Left renal pelvis (tissue), 4 donors: Measurements from ENCODE around the gene ERICH3. TPM values are rescaled to one million over a fixed set of nuclear protein-coding genes. Genes with fewer than 3 reads are reported as not detected.

ENCODE experiments used
- DNase-seq, 4 donors: peaks; one replicate each; pipeline ENCODE4 v3.0.0-alpha.2; 2013; ENCODE audit warnings: low read depth in 4 of 4, low spot score in 3 of 4
- polyA plus RNA-seq, 4 donors: library from polyadenylated mRNA; unstranded; fragments of 120-200 nt; gene quantifications; one replicate each; pipeline ENCODE4 v1.2.1, GENCODE V29; 2013; ENCODE audit not compliant: insufficient read length in 4 of 4

ERICH3 gene
- polyA plus RNA-seq, 4 donors = 0.52 to 0.76 (median 0.65) TPM

DNA sequence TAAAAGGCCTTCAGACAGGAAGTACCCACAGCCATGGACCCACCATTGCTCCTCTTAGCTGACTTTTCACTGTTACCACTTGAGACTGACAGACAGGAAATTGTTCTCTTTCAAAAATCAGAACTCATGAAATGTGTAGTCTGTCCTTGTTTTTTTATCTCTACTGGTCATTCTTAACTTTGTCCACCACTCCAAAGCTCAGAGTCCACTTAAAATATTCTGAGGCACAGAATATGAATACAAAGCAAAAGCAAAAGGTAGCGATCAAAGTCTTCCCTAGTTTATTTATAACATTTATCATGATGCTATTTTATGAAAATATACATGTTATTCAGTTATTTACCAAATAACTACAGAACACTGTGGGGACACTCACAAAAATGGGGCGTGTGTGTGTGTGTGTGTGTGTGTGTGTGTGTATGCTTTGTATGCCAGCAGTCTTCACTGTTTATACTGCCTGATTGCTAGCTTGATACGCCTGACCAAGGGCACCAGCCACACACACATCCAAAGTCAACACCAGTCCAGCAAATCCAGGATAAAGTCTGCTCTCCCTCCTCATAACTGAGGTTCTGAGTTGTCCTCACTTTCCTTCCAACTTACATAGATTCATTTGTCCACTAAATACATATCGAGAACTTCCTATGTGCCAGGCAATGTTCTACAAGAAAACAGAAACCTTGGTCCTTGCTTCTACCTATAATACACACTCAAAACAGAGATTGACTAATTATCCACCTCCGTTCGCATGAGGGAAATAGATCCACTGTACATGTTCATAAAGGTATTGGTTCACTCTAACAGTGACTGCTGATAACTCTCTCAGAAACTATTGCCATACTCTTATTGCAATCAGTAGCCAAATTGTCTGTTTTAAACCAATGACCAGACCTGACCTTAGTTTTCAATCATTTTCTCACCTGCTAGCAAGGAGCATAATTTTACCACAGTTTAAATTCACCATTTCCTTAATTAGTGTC lies 79.4 kb downstream of the ERICH3 start:
- no peak for DNase-seq

DNA sequence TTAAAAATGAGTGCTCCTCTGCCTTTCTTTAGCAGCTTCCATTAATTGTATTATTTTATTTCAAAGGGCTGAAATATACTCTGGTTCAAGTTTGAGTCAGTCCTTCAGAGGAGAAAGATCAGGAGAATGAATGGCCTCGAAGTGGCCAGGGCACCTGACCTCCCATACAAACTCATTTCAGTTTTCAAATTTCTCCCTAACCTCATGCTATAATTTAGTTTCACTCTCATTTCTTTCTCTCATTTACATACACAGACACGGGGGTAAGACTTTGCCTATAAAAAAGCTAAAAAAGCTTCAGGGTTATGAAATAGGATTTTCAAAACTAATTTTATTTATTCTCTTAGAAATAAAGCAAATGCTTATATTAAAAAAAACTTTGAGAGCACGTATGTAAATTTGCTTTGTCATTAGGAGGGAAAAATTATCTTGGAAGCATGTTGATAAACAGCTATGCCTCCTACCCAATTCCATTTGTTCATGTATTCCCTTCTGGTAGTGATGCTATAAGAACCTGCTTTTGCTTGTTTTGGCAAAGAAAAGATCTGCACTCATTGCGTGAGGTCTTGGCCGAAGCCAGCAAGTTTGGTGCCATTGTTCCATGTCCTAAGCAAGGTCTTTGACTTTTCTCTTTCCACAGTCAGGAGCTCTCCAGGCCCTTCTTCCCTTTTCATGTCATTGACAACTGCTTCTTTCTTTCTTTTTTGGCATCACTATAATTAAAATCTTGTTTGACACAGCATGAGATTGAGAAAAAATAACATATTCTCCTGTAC lies 80.8 kb downstream of the ERICH3 start:
- DNase-seq = no peak

DNA sequence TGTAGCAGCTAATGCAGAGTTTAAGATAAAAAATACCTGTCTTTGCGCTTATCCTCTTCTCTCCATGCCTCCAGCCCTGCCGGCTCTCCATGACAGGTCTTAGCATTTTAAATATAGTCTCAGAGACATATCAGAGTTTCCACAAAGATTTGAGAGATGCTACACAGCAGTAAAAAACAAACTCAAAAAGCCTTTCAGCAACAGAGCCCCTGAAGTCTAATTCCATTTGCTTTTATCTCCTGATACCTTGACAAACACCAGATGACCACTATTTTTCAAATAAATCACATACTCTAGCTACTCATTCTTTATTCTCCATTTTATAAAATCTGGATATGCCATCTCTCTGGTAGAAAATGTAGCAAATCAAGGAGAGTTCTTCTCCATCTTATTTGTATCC lies 81.6 kb downstream of the ERICH3 start:
- no peak for DNase-seq

DNA sequence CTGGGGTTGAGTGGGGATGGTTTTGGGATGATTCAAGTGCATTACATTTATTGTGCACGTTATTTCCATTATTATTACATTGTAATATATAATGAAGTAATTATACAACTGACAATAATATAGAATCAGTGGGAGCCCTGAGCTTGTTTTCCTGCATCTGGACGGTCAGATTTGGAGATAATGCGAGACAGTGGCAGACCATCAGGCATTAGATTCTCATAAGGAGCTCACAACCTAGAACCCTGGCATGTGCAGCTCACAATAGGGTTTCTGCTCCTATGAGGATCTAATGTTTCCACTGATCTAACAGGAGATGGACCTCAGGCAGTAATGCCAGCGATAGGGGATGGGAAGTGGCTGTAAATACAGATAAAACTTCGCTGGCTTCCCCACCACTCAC lies 83.3 kb downstream of the ERICH3 start:
- DNase-seq = no peak

DNA sequence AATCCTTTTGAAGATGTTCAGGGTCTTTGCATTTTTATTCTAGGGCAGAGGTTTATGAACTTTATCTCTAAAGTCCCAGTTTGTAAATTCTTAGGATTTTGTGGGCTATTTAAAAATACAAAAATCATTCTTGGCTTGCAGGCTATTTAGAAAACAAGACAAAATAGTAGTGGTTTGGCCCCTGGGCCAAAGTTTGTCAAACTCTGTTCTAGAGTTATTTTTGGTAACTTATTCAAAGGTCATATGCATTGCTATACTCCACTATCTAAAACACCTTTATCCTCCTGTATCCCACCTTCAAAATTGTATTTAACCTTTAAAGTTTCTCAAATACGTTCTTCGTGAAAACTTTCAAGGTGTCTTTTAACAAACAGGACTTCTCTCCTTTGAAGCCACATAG lies 85.7 kb downstream of the ERICH3 start:
- DNase-seq = no peak

DNA sequence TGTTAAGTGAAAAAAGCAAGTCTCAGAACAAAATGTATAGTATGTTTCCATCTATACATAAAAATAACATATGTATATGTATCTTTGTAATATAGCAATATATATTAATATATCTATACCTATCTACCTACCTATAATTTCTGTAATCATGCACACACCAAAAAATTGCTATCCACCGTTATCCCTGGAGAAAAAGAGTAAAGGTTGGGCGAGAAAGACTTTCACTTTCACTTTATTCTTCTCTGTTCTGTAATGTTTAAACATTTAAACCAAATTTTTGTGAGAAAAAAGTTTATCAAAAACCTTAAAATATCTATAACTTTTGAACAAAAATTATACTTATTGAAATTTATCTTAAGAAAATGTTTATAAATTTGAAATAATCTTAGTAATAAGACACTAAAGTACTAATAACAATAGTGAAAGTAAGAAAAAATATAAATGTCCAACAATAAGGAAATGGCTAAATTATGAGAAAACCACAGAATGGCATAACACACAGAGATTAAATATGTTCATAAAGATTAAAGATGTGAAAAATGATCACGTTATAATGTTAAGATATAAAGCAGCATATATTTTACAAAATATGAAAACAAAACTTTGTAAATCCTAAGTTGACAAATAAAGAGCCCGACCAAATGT lies 87.2 kb downstream of the ERICH3 start:
- no peak for DNase-seq

DNA sequence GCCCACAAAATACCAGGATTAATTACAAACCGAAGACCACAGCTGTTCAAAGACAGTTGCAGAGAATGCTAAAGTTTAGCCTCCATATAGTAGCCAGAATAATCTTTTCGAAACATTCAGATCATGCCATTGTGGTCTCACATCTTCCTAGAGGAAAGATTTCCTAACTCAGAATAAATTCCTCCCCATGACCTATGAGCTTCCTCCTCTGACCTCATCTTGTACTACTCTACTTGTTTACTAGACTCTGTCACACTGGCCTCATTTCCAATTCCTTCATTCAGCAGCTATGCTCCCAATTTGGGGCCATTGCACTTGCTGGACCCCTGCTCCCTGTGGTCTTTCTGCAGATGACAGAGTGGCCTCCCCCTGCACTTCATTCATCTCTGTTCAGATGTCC lies 89.4 kb downstream of the ERICH3 start:
- DNase-seq = no peak

DNA sequence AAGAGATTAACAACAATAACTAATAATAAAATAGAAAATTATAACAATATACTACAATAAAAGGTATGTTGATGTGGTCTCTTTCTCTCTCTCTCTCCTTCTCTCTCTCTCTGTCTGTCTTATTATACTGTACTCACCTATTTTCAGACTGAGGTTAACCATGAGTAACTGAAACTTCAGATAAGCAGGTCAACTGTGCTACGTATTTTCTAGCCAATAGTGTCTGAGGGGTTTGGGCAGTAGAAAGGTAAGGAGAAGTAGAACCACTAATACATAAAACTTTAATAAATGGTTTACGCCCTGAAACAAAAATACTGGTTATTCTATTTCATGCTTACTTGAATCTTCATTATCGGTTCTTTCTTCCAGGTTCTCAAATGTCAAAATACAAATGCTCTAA lies 90.2 kb downstream of the ERICH3 start:
- no peak for DNase-seq

DNA sequence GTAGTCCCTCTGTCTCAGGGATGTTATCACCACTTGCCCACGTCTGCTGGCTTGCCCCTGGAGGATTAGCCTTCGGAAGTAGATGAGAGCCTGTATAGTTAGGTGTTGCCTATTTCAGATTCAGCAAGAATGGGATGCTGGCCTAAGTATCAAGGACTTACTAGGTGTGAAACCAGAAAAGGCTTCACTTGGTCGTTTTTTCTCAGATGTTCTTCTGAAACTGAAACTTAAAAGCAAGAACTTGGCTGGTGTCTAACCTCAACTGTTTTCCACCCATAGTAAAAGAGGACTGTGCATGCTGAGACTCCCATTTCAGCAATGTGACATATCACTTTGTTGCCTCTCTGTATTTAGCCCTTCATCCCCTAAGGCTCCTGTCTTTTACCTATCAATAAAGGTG lies 94.2 kb downstream of the ERICH3 start:
- DNase-seq = no peak

DNA sequence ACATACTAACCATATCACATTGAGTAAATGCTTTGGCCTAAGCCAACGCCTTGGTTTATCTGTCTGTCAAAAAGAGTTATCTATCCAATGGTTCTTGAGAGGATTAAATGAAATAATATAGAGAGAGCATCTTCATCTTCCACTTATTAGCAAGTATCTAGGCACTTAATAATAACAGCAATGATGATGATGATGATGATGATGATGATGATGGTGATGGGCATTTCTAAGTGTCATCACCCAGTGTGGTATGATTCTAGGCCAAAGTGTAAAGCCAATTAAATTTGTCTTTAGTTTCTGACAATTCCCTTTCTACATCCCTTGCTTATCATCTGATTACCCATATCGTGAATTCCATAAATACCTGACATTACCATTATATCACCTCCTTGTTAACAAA lies 95.5 kb downstream of the ERICH3 start:
- DNase-seq = no peak

DNA sequence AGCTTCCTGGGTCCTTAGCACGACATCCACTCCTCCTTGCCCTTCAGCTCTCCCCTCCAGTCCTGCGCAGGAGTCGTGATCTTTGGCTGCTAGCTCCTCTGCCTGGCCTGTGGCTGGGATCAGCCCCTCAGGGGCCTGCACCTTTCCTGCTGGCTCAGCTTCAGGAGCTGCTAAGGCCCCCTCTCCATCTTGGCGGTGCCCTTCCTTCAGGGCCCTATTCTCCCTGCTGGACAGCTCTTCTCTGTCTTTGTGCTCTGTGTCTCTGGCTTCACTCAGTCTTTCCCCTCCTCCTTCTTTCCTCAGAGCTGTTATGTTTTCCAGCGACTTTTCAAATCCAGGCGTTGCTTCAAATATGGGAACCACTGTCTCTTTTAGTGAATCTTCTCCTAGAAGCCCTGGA lies 101.7 kb downstream of the ERICH3 start:
- DNase-seq = no peak

DNA sequence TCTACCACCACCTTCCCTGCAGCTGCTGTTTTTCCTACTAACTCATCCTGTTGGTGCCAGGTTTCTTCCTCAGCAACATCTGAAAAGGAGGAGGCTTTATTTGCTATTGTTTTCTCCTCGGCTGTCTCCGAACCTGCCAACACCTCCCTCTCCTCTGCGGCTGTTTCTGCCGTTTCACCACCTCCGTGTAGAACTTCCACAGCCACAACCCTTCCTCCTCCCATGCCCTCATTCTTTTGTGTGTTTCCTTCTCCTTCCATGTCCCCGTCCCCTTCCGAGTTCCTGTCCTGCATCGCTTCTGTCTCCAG lies 102.1 kb downstream of the ERICH3 start:
- DNase-seq = no peak

DNA sequence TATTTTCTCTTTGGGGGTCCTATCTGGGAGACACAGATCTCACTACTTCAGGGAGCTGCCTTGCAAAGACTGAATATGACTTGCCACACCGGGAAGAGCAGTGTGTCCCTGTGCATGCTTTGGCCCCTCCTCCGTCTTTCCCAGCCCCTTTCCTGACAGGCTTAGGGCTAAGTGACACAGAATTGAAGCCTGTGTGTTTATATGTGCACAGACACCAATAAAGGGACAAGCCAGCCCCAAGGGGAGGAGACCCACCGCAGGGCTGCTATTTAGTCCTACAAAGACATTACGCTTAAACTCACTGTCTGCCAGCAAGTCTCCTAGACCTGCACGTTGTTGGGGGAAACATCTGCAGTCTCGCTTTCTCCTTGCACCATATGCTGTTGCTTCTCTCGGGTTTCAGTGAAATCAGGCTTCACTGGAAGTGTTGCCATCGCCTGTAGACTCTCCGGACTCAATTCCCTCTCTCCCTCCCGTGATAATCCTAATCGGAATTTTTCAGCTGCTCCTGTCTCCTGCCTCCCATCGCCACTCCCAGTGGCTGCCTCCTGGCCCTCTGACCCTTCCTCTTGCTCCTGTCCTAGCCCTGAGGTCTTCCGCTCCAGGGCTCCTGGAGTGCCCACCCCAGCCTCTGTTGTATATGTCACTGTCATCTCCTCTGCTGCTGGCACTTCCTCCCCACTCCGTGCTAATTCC lies 102.6 kb downstream of the ERICH3 start:
- DNase-seq = no peak

DNA sequence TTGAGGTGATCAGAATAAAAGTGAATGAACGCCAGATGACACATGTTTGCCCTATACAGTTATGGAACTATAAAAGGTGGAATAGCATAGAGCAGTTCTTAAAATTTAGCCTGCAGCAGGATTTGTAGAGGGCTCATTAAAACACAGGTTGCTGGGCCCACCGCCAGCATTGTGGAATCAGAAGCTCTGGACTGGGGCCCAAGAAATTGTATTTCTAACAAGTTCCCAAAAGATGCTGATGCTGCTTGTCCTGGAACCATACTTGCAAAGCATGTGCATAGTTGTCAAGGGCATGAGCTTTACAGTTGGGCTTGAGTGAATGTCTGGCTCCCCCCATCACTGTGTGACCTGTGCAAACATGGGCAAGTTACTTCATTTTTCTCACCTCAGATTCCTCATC lies 123.7 kb downstream of the ERICH3 start:
- DNase-seq = no peak

DNA sequence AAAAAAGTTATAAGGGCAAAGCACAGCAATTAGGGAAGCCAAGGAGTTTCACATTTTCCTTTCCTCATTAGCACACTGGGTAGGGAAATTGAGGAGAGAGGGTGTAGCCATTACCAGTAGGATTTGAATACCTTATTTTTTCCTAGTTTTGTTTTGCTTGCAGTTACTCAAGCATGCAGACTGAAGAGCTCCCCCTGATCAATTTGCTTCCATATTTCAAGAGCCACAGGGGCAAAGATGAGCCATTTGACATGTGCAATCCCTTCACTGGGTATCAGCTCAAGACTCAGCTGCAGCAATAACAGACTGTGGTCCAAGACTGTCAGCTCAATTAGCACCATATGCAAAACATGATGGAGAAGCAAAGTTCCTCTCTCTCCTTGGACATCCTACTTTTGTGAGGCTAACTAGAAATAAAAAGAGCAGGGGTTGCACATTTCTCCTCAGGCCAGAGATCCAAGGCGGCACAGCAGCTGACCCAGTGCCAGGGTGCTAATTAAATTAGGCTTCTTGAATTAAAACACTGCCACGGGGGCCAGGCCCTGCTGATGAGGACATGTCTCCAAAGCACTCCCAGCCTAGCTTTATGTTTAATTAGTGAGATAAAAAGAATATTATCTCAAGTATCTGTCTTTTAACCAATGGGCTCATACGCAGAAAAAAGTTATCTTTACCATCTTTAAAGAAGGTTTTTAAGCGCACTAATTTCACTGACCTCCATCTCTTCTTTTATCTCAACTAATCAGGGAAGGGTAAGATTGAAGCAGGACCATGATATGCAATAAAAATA lies 124.4 kb downstream of the ERICH3 start:
- DNase-seq = no peak

DNA sequence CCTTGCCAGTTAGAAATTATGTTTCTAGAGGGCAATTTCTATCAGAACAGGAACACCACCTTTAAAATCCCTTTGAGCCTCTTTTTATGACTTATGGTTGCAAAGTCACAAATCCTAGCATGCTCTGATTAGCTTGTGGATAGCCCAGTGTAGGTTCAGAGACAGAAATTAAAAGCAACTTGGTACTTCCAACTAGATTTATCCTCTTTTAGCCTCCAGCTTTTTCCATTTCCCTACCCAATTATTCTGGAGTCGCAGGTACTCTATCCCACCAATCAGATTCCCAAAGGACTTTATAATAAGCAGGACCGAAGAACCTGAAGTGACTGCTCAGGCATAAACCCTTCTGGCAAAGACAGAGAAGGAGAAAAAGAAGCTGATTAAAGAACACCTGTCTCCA lies 127.8 kb downstream of the ERICH3 start:
- no peak for DNase-seq

DNA sequence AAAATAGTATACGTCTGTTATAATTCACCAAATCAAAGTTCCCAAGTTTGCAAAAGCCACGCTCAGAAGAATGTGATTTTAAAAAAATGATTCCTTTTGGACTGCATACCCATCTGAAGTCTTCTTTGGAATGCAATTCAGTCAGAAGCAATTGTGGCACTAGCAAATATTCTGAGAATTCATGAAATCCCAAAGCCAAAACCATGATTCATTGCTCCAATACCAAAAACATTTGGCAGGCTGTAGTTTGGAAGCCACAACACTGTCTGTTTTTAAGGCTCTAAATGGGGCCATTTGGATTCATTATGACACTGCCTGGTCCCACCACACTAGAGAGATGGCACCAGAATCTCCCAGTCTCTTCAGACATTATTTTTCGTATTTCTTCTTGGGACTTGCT lies 139.4 kb downstream of the ERICH3 start:
- DNase-seq = no peak

DNA sequence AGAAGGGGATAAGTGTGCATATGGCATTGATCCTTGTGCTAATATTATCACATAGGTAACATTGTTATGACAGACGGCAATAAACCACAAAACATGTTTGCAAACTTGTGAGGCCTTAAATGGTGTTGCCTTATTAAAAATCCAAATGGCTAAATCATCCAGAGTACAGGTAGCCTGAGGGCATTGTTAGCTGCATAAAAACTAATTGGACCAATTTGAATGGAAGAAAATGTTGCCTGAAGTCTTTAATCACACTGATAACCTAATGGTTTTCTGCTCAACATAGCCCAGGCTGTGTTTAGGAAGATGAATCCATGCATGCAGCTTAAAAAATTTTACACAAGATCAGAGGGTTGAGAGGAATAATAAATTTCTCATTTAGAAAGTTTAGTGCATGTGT lies 141.8 kb downstream of the ERICH3 start:
- no peak for DNase-seq

DNA sequence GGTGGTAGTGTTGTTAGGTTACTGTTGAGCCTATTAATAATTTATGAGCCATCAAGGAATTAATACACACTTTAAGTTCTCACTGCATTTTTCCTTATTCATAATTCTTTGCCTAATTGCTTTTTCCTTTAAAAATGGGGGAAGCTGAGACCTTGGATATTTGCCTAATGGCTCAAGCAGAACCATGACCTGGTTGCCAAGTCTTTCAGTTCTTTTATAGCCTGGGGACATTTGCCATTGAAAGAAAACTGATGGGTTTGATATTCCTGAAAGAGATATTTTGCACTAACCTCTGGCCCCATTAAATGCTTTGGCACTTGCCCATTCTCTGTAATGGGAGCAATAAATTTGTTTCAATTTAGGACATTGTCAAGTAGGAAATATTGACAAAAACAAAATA lies 142.7 kb downstream of the ERICH3 start:
- DNase-seq = no peak

DNA sequence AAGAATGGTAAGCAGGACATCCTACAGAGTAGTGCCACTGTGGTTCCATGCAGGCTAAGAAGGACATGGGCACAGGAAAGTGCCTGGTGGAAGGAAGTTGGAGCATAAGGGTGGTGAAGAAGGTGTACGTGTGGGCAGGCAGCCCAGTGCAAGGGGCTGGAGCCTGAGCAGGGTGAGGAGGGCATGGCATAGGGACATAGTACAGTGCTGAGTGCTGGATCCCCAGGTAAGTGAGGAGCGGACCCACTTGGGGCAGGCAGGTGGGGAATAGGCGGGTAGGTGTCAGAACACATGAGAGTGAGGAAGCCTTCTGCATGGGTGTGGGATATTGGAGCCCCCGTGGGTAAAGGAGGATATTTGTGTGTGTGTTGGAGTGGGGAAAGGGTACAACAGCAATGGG lies 145.5 kb downstream of the ERICH3 start:
- no peak for DNase-seq
